Endothelial cell of umbilical vein (primary cell): ENCODE measurements around the gene MACROD2. TPM values are rescaled to one million over a fixed set of nuclear protein-coding genes. Genes with fewer than 3 reads are reported as not detected.

ENCODE experiments used
- BruUV-seq: library from RNA; stranded (reverse); fragments of 400-500 nt; replicated peaks from 2 replicates; lab custom pipeline; 2021; lab: Mats Ljungman, UMichigan
- CTCF ChIA-PET: fragments of 300-600, 350-600 bp; sonication (Branson Sonifier 250); formaldehyde crosslinking; loops from one replicate; lab custom pipeline; 2021; ENCODE audit warnings: antibody characterized with exemption, inconsistent platforms; lab: Charles Lee
- POLR2A ChIA-PET: fragments of 300-600, 350-600 bp; sonication (Branson Sonifier 250); formaldehyde crosslinking; loops from one replicate; lab custom pipeline; 2021; ENCODE audit warnings: antibody characterized with exemption, inconsistent platforms; lab: Charles Lee
- DNase-seq: peaks from one replicate; pipeline ENCODE4 v3.0.0-alpha.2; 2011; ENCODE audit warnings: low read depth, low spot score
- FAIRE-seq: peaks from 2 replicates; lab custom pipeline; 2011; peaks lifted over from hg19 to GRCh38; lab: Jason Lieb, UNC
- H2AFZ ChIP-seq: 2 replicates; pipeline ENCODE4 v1.6.0; 2012; ENCODE audit warnings: low read depth, low read length, control low read depth, inconsistent platforms
- H3K27ac ChIP-seq: 2 replicates; pipeline ENCODE4 v1.5.1; 2011; ENCODE audit warnings: low read depth, mild to moderate bottlenecking, control low read depth, low read length, moderate library complexity; ENCODE audit not compliant: insufficient read depth
- H3K27me3 ChIP-seq, 2 experiments: 2 replicates each; pipeline versions ENCODE4 v1.6.0 to v1.6.1; 2011; ENCODE audit warnings: low read length in 2 of 2, mixed read lengths in 1 of 2; ENCODE audit not compliant: control insufficient read depth in 2 of 2, insufficient read depth in 2 of 2
- H3K36me3 ChIP-seq, 2 experiments: 2 replicates in 1 of 2; 3 replicates in 1 of 2; pipeline ENCODE4 v1.5.1; 2011; ENCODE audit warnings: low read length in 2 of 2, mild to moderate bottlenecking in 1 of 2, moderate library complexity in 1 of 2; ENCODE audit not compliant: control insufficient read depth in 2 of 2, insufficient read depth in 2 of 2; ENCODE audit errors: extremely low read depth in 1 of 2
- H3K4me1 ChIP-seq: 3 replicates; pipeline ENCODE4 v1.5.1; 2011; ENCODE audit warnings: mild to moderate bottlenecking, low read length; ENCODE audit not compliant: control insufficient read depth, insufficient read depth; ENCODE audit errors: extremely low read depth
- H3K4me2 ChIP-seq: 2 replicates; pipeline ENCODE4 v1.6.1; 2011; ENCODE audit warnings: low read length, control low read depth, mixed read lengths; ENCODE audit not compliant: insufficient read depth
- H3K4me3 ChIP-seq, 3 experiments: fragments of 200-600 bp in 1 of 3; sonication (generic), shearing (Covaris generic) in 1 of 3; replicated peaks in 1 of 3; 2 replicates each; pipeline ENCODE4 v1.5.1; 2011 to 2016; ENCODE audit warnings: control low read depth in 3 of 3, low read length in 3 of 3, mild to moderate bottlenecking in 2 of 3, inconsistent platforms in 1 of 3, low read depth in 1 of 3, moderate library complexity in 1 of 3; ENCODE audit not compliant: insufficient read depth in 1 of 3
- H3K79me2 ChIP-seq: 2 replicates; pipeline ENCODE4 v1.6.0; 2012; ENCODE audit warnings: low read length, inconsistent platforms; ENCODE audit not compliant: control insufficient read depth, insufficient read depth
- H3K9ac ChIP-seq: replicated peaks from 2 replicates; pipeline ENCODE3; 2011; ENCODE audit warnings: low read length, control low read depth; ENCODE audit not compliant: insufficient read depth; ENCODE audit errors: extremely low read depth
- H3K9me1 ChIP-seq: replicated peaks from 3 replicates; pipeline ENCODE4 v1.6.0; 2011; ENCODE audit warnings: mild to moderate bottlenecking, low read length; ENCODE audit not compliant: control insufficient read depth, insufficient read depth; ENCODE audit errors: extremely low read depth
- H3K9me3 ChIP-seq: replicated peaks from 2 replicates; pipeline ENCODE4 v1.5.1; 2012; ENCODE audit warnings: low read length, inconsistent platforms; ENCODE audit not compliant: control insufficient read depth, insufficient read depth
- H4K20me1 ChIP-seq: replicated peaks from 2 replicates; pipeline ENCODE3; 2011; ENCODE audit warnings: mild to moderate bottlenecking, low read length; ENCODE audit not compliant: control insufficient read depth, insufficient read depth; ENCODE audit errors: extremely low read depth
- CTCF ChIP-seq, 2 donors: IDR thresholded peaks; 1 replicate in 1 of 2; 2 replicates in 1 of 2; pipeline ENCODE4 v1.5.1; 2011; ENCODE audit warnings: low read length in 2 of 2, mild to moderate bottlenecking in 2 of 2, moderate library complexity in 2 of 2, control low read depth in 1 of 2, inconsistent platforms in 1 of 2, low read depth in 1 of 2; ENCODE audit not compliant: insufficient read depth in 1 of 2; ENCODE audit errors: extremely low read depth in 1 of 2
- JUN ChIP-seq: IDR thresholded peaks from 2 replicates; pipeline ENCODE4 v1.6.1; 2011; ENCODE audit warnings: borderline replicate concordance, low read depth; ENCODE audit not compliant: insufficient read length, insufficient read depth
- dilution Hi-C: fragments of 300-500 bp; cut with MboI; formaldehyde crosslinking; loops from one replicate; pipeline ENCODE4 v1.15.0; 2019; ENCODE audit warnings: low sequenced_read_pairs; ENCODE audit not compliant: extremely low pct_ligation_motif_present
- intact Hi-C: fragments of 100-400 bp; cut with micrococcal nuclease; formaldehyde crosslinking; loops from one replicate; pipeline ENCODE4 v1.10.0; 2022
- polyA plus RNA-seq, 4 experiments: library from polyadenylated mRNA; depleted of rRNA in 3 of 4; stranded (reverse) in 3 of 4; unstranded in 1 of 4; fragments of >200 nt; gene quantifications; 2 replicates each; pipeline versions ENCODE4 v1.2.1 to v1.2.3, GENCODE V29; 2011 to 2012; ENCODE audit warnings: missing spikeins in 1 of 4
- total RNA-seq: library from RNA; stranded (reverse); gene quantifications from 2 replicates; pipeline ENCODE4 v1.2.3, GENCODE V29; 2021

MACROD2 gene
- total and polyA plus RNA-seq, 2 donors (not counting 3 experiments of a cell fraction or from before 2014, with no cell fraction given), result 0.11 to 0.73 TPM

DNA sequence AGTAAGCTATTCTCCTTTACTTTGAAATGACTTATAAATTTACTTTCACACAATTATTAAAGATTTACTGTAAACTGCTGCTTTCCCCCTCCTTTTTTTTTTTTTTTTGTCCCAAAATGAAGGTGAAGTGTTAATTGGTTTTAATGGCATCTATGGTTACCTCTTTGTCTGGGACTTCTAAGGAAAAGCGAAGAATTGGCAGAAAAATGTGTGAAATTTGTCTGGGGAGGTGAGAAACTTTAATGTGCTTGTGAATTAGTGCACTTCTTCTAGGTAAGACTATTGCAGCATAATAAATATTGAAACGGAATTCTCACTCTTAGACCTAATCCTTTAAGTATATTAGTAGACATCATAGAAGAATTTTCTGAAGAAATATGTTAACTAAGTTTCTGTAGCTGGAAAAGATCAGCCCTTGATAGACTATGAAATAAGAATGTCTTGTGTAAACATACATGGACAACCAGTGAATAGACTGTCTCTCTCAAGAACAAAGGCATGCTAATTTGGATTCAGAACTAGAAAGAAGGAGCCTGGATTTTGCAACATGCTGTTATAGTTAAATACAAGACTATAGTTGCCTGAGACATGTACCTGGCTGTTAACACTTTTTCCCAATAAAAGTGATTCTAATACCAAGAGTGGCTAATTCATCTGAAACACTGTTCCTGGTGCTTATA lies 318.2 kb downstream of the MACROD2 start:
- no peak for FAIRE-seq

More for the DNA sequence above, 318.2 kb downstream of the MACROD2 start:
- ChIA-PET CTCF (no interaction called here), POLR2A (no interaction called here)
- H3K27me3 ChIP-seq, result no peaks in the 10 kb centered on the region
- H3K9me3 ChIP-seq, result no peaks in the 10 kb centered on the region
- no peak overlapping the region for H3K4me3 ChIP-seq
- no peak for DNase-seq
- H3K27ac ChIP-seq, result no peak overlapping the region
- H4K20me1 ChIP-seq, result no peaks in the 10 kb centered on the region
- no peak overlapping the region for H3K9ac ChIP-seq
- no peaks in the 10 kb centered on the region for H3K36me3 ChIP-seq
- no peaks in the 10 kb centered on the region for H3K9me1 ChIP-seq
- H3K79me2 ChIP-seq, result no peaks in the 10 kb centered on the region
- H3K4me1 ChIP-seq, result no peaks in the 10 kb centered on the region
- dilution Hi-C loops, result no loop called here
- intact Hi-C loops, result no loop called here
- no peak overlapping the region for H3K4me2 ChIP-seq
- H2AFZ ChIP-seq, result no peak overlapping the region
- no TSS peak for BruUV-seq
- TF ChIP-seq CTCF (IDR thresholded peaks at IDR 0.05; ENCODE audit: extremely low read depth in 1 of 2, insufficient read depth in 1 of 2, low read depth in 1 of 2, low read length in 2 of 2) (no peak), JUN (no peak)
